ENCODE measurements around the gene PELI2. TPM values are rescaled to one million over a fixed set of nuclear protein-coding genes. Genes with fewer than 3 reads are reported as not detected.

The PELI2 gene
- total RNA-seq, 1 donor from 2014 or later = 7.8 TPM

- H3K4me3 ChIP-seq (ENCODE audit: low read length in 3 of 3) = no peak overlapping the region
Observed at GRCh38 chr14:56149995-56150394, 31.8 kb downstream of the PELI2 start.

DNA sequence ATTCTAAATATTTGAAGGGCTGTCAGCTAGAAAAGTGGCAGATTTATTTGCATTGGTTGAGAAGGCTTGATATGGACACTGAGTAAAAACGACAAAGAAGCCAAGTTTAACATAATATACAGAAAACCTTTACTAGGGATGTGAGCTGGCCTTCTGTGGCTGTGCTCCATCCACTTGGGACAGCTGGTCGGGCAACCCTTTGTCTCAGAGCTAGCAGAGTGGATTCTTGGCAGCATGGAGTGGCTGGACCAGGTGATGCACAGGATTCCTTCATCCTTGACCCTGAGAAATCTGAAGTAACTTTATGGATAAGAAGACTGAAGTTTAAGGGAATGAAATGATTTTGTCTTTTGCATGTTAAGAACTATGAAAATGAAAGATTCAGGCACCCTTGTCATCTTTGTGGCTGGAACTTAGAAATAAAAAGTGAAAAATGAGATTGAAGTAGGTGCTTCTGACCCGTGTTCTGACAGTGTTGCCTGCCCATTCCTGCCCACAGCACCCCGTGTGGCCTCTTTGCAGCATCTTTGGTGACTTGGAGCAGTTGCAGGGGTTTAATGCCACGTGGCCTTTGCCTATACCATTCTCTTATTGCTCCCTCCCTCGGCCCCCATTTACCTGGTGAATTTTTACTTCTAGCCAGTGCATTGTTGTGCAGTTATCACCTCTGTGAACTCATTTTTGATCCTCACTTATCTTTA, 32.6 kb downstream of the PELI2 start:
- Histone ChIP-seq H3K36me3 (ENCODE audit: control insufficient read depth in 3 of 3, insufficient read depth in 3 of 3, low read length in 3 of 3) (no peaks in the 10 kb centered on the region), H3K9me3 (ENCODE audit: control insufficient read depth in 3 of 3, low read length in 3 of 3) (no peaks in the 10 kb centered on the region), H3K9ac (ENCODE audit: low read depth in 1 of 3, low read length in 3 of 3) (no peak overlapping the region), H3K27me3 (ENCODE audit: control insufficient read depth in 3 of 3, insufficient read depth in 3 of 3, low read length in 3 of 3) (no peaks in the 10 kb centered on the region), H3K4me3 (ENCODE audit: low read length in 3 of 3) (no peak overlapping the region), H3K4me1 (ENCODE audit: control insufficient read depth in 3 of 3, insufficient read depth in 3 of 3, low read length in 3 of 3) (peaks cover 0 to 6% (median 5%) of the 10 kb centered on the region in 3 donors), H3K27ac (ENCODE audit: low read depth, low read length) (no peak overlapping the region)

More at GRCh38 chr14:56149995-56150394, 31.8 kb downstream of the PELI2 start:
- Histone ChIP-seq H3K36me3 (ENCODE audit: control insufficient read depth in 3 of 3, insufficient read depth in 3 of 3, low read length in 3 of 3) (no peaks in the 10 kb centered on the region), H3K9me3 (ENCODE audit: control insufficient read depth in 3 of 3, low read length in 3 of 3) (no peaks in the 10 kb centered on the region), H3K27ac (ENCODE audit: low read depth, low read length) (no peak overlapping the region), H3K9ac (ENCODE audit: low read depth in 1 of 3, low read length in 3 of 3) (no peak overlapping the region), H3K4me1 (ENCODE audit: control insufficient read depth in 3 of 3, insufficient read depth in 3 of 3, low read length in 3 of 3) (peaks cover 0 to 6% (median 5%) of the 10 kb centered on the region in 3 donors), H3K27me3 (ENCODE audit: control insufficient read depth in 3 of 3, insufficient read depth in 3 of 3, low read length in 3 of 3) (no peaks in the 10 kb centered on the region)

DNA sequence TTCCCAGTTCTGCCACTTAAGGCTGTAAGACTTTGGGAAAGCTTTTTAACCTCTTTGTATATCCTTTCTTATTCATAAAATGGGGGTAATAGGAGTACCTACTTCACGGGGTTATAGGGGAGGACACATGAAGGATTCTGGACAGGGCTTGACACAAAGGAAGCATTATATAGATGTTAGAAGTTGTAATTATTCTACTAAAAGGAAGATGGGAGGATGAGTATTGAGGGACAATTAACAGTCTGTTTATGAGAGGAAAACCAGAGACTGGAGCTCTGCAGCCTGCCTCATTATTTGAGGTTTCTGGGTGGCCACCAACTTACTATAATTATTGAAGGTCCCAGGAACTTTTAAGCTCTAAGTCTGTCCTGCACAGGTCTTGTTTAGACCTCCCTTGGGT, 34.0 kb downstream of the PELI2 start:
- no peak overlapping the region for H3K27ac ChIP-seq (ENCODE audit: low read depth, low read length)
- H3K9me3 ChIP-seq (ENCODE audit: control insufficient read depth in 3 of 3, low read length in 3 of 3) = no peaks in the 10 kb centered on the region
- H3K4me1 ChIP-seq (ENCODE audit: control insufficient read depth in 3 of 3, insufficient read depth in 3 of 3, low read length in 3 of 3) = peaks cover 0 to 6% (median 5%) of the 10 kb centered on the region in 3 donors
- H3K27me3 ChIP-seq (ENCODE audit: control insufficient read depth in 3 of 3, insufficient read depth in 3 of 3, low read length in 3 of 3) = no peaks in the 10 kb centered on the region
- H3K36me3 ChIP-seq (ENCODE audit: control insufficient read depth in 3 of 3, insufficient read depth in 3 of 3, low read length in 3 of 3) = no peaks in the 10 kb centered on the region
- H3K9ac ChIP-seq (ENCODE audit: low read depth in 1 of 3, low read length in 3 of 3) = no peak overlapping the region
- H3K4me3 ChIP-seq (ENCODE audit: low read length in 3 of 3) = no peak overlapping the region

DNA sequence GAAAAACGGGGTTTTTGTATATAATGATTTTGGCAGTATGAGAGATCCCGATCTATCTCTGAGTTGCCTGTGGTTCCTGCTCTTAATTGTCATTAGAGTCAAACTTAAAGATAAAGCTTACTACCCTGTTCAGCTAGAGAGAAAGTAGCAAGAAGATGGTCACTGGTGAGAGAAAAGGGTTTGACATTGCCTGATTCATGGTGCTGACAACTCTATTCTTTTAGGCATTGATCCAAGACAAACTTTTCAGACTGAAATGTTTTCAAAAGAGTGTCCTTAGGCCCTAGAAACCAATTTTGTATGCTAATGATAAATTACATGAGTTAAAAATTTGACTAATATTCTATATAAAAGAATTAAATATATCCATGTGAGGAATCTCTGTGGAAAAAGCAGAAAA, 35.1 kb downstream of the PELI2 start:
- Histone ChIP-seq H3K4me3 (ENCODE audit: low read length in 3 of 3) (no peak overlapping the region), H3K27ac (ENCODE audit: low read depth, low read length) (no peak overlapping the region), H3K4me1 (ENCODE audit: control insufficient read depth in 3 of 3, insufficient read depth in 3 of 3, low read length in 3 of 3) (peaks cover 0 to 6% (median 5%) of the 10 kb centered on the region in 3 donors), H3K36me3 (ENCODE audit: control insufficient read depth in 3 of 3, insufficient read depth in 3 of 3, low read length in 3 of 3) (no peaks in the 10 kb centered on the region), H3K9ac (ENCODE audit: low read depth in 1 of 3, low read length in 3 of 3) (no peak overlapping the region), H3K9me3 (ENCODE audit: control insufficient read depth in 3 of 3, low read length in 3 of 3) (no peaks in the 10 kb centered on the region), H3K27me3 (ENCODE audit: control insufficient read depth in 3 of 3, insufficient read depth in 3 of 3, low read length in 3 of 3) (no peaks in the 10 kb centered on the region)

DNA sequence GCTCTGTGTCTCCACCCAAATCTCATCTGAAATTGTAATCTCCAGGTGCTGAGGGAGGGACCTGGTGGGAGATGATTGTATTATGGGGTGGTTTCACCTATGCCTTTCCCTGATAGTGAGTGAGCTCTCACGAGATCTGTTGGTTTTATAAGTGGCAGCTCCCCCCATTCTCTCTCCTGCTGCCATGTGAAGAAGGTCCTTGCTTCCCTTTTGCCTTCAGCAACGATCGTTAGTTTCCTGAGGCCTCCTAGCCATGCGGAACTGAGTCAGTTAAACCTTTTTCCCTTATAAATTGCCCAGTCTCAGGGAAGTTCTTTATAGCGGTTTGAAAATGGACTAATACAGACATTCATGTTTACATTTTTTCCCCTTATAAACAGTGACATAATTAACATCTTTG, 36.1 kb downstream of the PELI2 start:
- H3K4me1 ChIP-seq (ENCODE audit: control insufficient read depth in 3 of 3, insufficient read depth in 3 of 3, low read length in 3 of 3) = peaks cover 0 to 3% (median 0%) of the 10 kb centered on the region in 3 donors
- no peak overlapping the region for H3K9ac ChIP-seq (ENCODE audit: low read depth in 1 of 3, low read length in 3 of 3)
- H3K27ac ChIP-seq (ENCODE audit: low read depth, low read length) = no peak overlapping the region
- H3K9me3 ChIP-seq (ENCODE audit: control insufficient read depth in 3 of 3, low read length in 3 of 3) = no peaks in the 10 kb centered on the region
- no peaks in the 10 kb centered on the region for H3K36me3 ChIP-seq (ENCODE audit: control insufficient read depth in 3 of 3, insufficient read depth in 3 of 3, low read length in 3 of 3)
- H3K4me3 ChIP-seq (ENCODE audit: low read length in 3 of 3) = no peak overlapping the region
- H3K27me3 ChIP-seq (ENCODE audit: control insufficient read depth in 3 of 3, insufficient read depth in 3 of 3, low read length in 3 of 3) = no peaks in the 10 kb centered on the region

DNA sequence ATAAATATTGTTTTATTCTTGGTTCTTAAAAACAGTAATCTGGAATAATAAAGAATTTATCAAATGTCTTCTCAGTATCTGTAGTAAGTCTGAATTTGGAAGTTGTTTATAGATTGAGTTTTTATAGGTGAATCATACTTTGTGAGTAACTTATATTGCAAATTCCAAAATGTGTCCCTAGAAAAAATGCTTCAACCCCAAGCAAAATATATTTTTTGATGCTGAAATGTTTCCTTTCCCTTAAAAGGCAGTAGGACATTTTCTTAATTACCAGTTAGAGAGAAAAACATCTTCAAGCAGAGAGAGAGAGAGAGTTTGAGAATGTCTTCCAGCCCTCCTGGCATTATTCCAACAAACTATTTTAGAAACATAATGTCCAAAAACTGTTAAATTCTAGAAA, 37.9 kb downstream of the PELI2 start:
- Histone ChIP-seq H3K9me3 (ENCODE audit: control insufficient read depth in 3 of 3, low read length in 3 of 3) (no peaks in the 10 kb centered on the region), H3K4me3 (ENCODE audit: low read length in 3 of 3) (no peak overlapping the region), H3K4me1 (ENCODE audit: control insufficient read depth in 3 of 3, insufficient read depth in 3 of 3, low read length in 3 of 3) (peaks cover 0 to 6% (median 0%) of the 10 kb centered on the region in 3 donors), H3K9ac (ENCODE audit: low read depth in 1 of 3, low read length in 3 of 3) (no peak overlapping the region), H3K36me3 (ENCODE audit: control insufficient read depth in 3 of 3, insufficient read depth in 3 of 3, low read length in 3 of 3) (no peaks in the 10 kb centered on the region), H3K27me3 (ENCODE audit: control insufficient read depth in 3 of 3, insufficient read depth in 3 of 3, low read length in 3 of 3) (no peaks in the 10 kb centered on the region), H3K27ac (ENCODE audit: low read depth, low read length) (no peak overlapping the region)

DNA sequence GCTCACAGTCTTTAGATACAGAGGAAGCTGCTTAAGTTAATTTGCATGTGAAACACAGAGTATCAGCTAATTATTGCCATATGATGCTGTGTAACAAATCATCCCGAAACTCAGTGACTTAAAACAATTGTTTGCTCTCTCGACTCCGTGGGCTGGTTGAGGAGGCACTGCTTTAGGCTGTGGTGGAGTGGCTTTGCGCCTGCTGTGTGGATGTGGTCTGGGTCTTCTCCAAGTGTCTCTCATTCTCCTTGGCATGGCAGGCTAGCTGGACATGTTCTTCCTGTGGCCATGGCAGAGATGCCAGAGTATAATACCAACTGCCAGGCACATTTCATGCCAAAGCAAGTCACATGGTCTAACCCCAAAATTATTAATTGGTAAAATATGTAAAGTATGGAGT, 40.9 kb downstream of the PELI2 start:
- peaks cover 0 to 6% (median 0%) of the 10 kb centered on the region in 3 donors for H3K9me3 ChIP-seq (ENCODE audit: control insufficient read depth in 3 of 3, low read length in 3 of 3)
- no peak overlapping the region for H3K27ac ChIP-seq (ENCODE audit: low read depth, low read length)
- H3K4me3 ChIP-seq (ENCODE audit: low read length in 3 of 3) = no peak overlapping the region
- peaks cover 0 to 6% (median 0%) of the 10 kb centered on the region in 3 donors for H3K4me1 ChIP-seq (ENCODE audit: control insufficient read depth in 3 of 3, insufficient read depth in 3 of 3, low read length in 3 of 3)
- H3K27me3 ChIP-seq (ENCODE audit: control insufficient read depth in 3 of 3, insufficient read depth in 3 of 3, low read length in 3 of 3) = no peaks in the 10 kb centered on the region
- no peak overlapping the region for H3K9ac ChIP-seq (ENCODE audit: low read depth in 1 of 3, low read length in 3 of 3)
- H3K36me3 ChIP-seq (ENCODE audit: control insufficient read depth in 3 of 3, insufficient read depth in 3 of 3, low read length in 3 of 3) = no peaks in the 10 kb centered on the region

GRCh38 chr14:56160088-56160487, 41.9 kb downstream of the PELI2 start:
- H3K4me1 ChIP-seq (ENCODE audit: control insufficient read depth in 3 of 3, insufficient read depth in 3 of 3, low read length in 3 of 3) = peaks cover 0 to 6% (median 0%) of the 10 kb centered on the region in 3 donors
- no peaks in the 10 kb centered on the region for H3K27me3 ChIP-seq (ENCODE audit: control insufficient read depth in 3 of 3, insufficient read depth in 3 of 3, low read length in 3 of 3)
- no peaks in the 10 kb centered on the region for H3K36me3 ChIP-seq (ENCODE audit: control insufficient read depth in 3 of 3, insufficient read depth in 3 of 3, low read length in 3 of 3)
- no peak overlapping the region for H3K4me3 ChIP-seq (ENCODE audit: low read length in 3 of 3)
- no peak overlapping the region for H3K27ac ChIP-seq (ENCODE audit: low read depth, low read length)
- peaks cover 0 to 8% (median 0%) of the 10 kb centered on the region in 3 donors for H3K9me3 ChIP-seq (ENCODE audit: control insufficient read depth in 3 of 3, low read length in 3 of 3)
- H3K9ac ChIP-seq (ENCODE audit: low read depth in 1 of 3, low read length in 3 of 3) = no peak overlapping the region

DNA sequence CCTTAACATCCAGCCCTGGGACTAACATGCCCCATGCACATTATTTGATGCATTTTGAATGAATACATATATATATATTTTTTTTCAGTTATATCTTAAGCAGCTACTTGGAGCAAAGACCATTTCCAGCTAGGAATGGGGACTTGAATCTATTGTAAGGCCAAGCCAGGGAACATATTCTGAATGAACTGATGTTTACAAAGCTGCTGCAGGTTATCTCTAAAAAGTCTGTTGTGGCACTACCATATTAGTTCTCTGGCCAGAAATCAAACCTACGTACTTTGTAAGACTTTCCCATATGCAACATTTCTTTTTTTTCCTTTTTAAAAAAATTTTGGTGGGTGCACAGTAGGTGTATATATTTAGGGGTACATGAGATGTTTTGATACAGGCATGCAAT, 43.4 kb downstream of the PELI2 start:
- no peak overlapping the region for H3K9ac ChIP-seq (ENCODE audit: low read depth in 1 of 3, low read length in 3 of 3)
- no peaks in the 10 kb centered on the region for H3K27me3 ChIP-seq (ENCODE audit: control insufficient read depth in 3 of 3, insufficient read depth in 3 of 3, low read length in 3 of 3)
- peaks cover 0 to 8% (median 0%) of the 10 kb centered on the region in 3 donors for H3K9me3 ChIP-seq (ENCODE audit: control insufficient read depth in 3 of 3, low read length in 3 of 3)
- no peak overlapping the region for H3K27ac ChIP-seq (ENCODE audit: low read depth, low read length)
- H3K4me3 ChIP-seq (ENCODE audit: low read length in 3 of 3) = no peak overlapping the region
- H3K4me1 ChIP-seq (ENCODE audit: control insufficient read depth in 3 of 3, insufficient read depth in 3 of 3, low read length in 3 of 3) = peaks cover 0 to 6% (median 0%) of the 10 kb centered on the region in 3 donors
- no peaks in the 10 kb centered on the region for H3K36me3 ChIP-seq (ENCODE audit: control insufficient read depth in 3 of 3, insufficient read depth in 3 of 3, low read length in 3 of 3)

DNA sequence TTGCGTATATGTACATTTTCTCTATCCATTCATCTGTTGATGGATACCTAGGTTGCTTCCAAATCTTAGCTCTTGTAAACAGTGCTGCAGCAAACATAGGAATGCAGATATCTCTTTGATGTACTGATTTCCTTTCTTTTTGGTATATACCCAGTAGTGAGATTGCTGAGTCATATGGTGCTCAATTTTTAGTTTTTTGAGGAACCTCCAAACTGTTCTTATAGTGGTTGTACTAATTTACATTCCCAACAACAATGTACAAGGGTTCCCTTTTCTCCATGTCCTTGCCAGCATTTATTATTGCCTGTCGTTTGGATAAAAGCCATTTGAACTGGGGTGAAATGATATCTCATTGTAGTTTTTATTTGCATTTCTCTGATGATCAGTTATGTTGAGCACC, 44.3 kb downstream of the PELI2 start:
- Histone ChIP-seq H3K4me3 (ENCODE audit: low read length in 3 of 3) (no peak overlapping the region), H3K9ac (ENCODE audit: low read depth in 1 of 3, low read length in 3 of 3) (no peak overlapping the region), H3K27ac (ENCODE audit: low read depth, low read length) (no peak overlapping the region), H3K9me3 (ENCODE audit: control insufficient read depth in 3 of 3, low read length in 3 of 3) (peaks cover 0 to 8% (median 0%) of the 10 kb centered on the region in 3 donors), H3K27me3 (ENCODE audit: control insufficient read depth in 3 of 3, insufficient read depth in 3 of 3, low read length in 3 of 3) (no peaks in the 10 kb centered on the region), H3K36me3 (ENCODE audit: control insufficient read depth in 3 of 3, insufficient read depth in 3 of 3, low read length in 3 of 3) (no peaks in the 10 kb centered on the region), H3K4me1 (ENCODE audit: control insufficient read depth in 3 of 3, insufficient read depth in 3 of 3, low read length in 3 of 3) (peaks cover 0 to 6% (median 0%) of the 10 kb centered on the region in 3 donors)

Data from skeletal muscle tissue (tissue), 4 donors.